ENCODE data around the gene NCOA5.

Gene NCOA5

GRCh38 chr20:46056027-46056833 lies 33.5 kb downstream of the NCOA5 start:
- TF ChIP-seq CTCF (IDR thresholded peaks at IDR 0.05), result no peak
- H3K4me3 ChIP-seq, result no peak overlapping the region
- no peak overlapping the region for H3K27ac ChIP-seq
- peak; percentile 43 for DNase-seq (ENCODE audit: low spot score)

- DNase-seq (ENCODE audit: low spot score), result peak; percentile 5
- TF ChIP-seq CTCF (IDR thresholded peaks at IDR 0.05), result no peak
- Histone ChIP-seq H3K27ac (no peak overlapping the region), H3K4me3 (no peak overlapping the region)
These were observed 34.5 kb downstream of the NCOA5 start for GRCh38 chr20:46055269-46055668.

GRCh38 chr20:46054606-46055005 lies 35.2 kb downstream of the NCOA5 start:
- no peak for TF ChIP-seq CTCF (IDR thresholded peaks at IDR 0.05)
- DNase-seq (ENCODE audit: low spot score), result peak; percentile 63
- H3K4me3 ChIP-seq, result no peak overlapping the region

GRCh38 chr20:46053416-46053815 lies 36.3 kb downstream of the NCOA5 start:
- DNase-seq (ENCODE audit: low spot score), result peak; percentile 8
- TF ChIP-seq CTCF (IDR thresholded peaks at IDR 0.05), result no peak
- Histone ChIP-seq H3K4me3 (no peak overlapping the region), H3K27ac (no peak overlapping the region)

More at GRCh38 chr20:46054606-46055005, 35.2 kb downstream of the NCOA5 start:
- no peak overlapping the region for H3K27ac ChIP-seq

- DNase-seq (ENCODE audit: low spot score), result peak; percentile 38
- Histone ChIP-seq H3K27ac (no peak overlapping the region), H3K4me3 (no peak overlapping the region)
- TF ChIP-seq CTCF (IDR thresholded peaks at IDR 0.05), result no peak
These were observed 38.0 kb downstream of the NCOA5 start for GRCh38 chr20:46051556-46052308.

GRCh38 chr20:46050885-46051284 lies 38.9 kb downstream of the NCOA5 start:
- no peak overlapping the region for H3K27ac ChIP-seq
- DNase-seq (ENCODE audit: low spot score), result no peak
- TF ChIP-seq CTCF (IDR thresholded peaks at IDR 0.05), result no peak
- H3K4me3 ChIP-seq, result no peak overlapping the region

Measured in coronary artery (tissue), 2 donors.